Mesendoderm (in vitro differentiated cells): ENCODE data around the gene HSPA1A.
A peak's percentile ranks its signal among the peaks of the same experiment; 100 is the strongest.
"Not testable (repeated sequence)": the region's sequence is repeated elsewhere in the genome, so short reads cannot be mapped to it uniquely, and the experiment has no call there.

Source experiments
- DNase-seq: peaks from one replicate; pipeline ENCODE4 v3.0.0; 2013
- H2AK5ac ChIP-seq: 2 replicates; pipeline ENCODE4 v1.6.1; 2013; ENCODE audit warnings: low read length, inconsistent platforms
- H2BK120ac ChIP-seq: 2 replicates; pipeline ENCODE4 v1.6.1; 2013; ENCODE audit warnings: low read depth, mild to moderate bottlenecking, low read length, moderate library complexity, mixed read lengths
- H2BK15ac ChIP-seq: replicated peaks from 2 replicates; pipeline ENCODE4 v1.6.1; 2013; ENCODE audit warnings: low read depth, mild to moderate bottlenecking, moderate library complexity
- H2BK5ac ChIP-seq: 2 replicates; pipeline ENCODE4 v1.6.1; 2013; ENCODE audit warnings: low read length, inconsistent platforms
- H3K18ac ChIP-seq: 2 replicates; pipeline ENCODE4 v1.6.1; 2013; ENCODE audit warnings: mild to moderate bottlenecking, low read length, mixed read lengths
- H3K23ac ChIP-seq: one replicate; pipeline ENCODE4 v1.6.1; 2013; ENCODE audit warnings: low read length
- H3K27ac ChIP-seq: 2 replicates; pipeline ENCODE4 v1.5.1; 2013; ENCODE audit warnings: low read depth, mild to moderate bottlenecking, inconsistent platforms, low read length, moderate library complexity
- H3K27me3 ChIP-seq: 2 replicates; pipeline ENCODE4 v1.6.1; 2013; ENCODE audit warnings: low read length, control low read depth, mild to moderate bottlenecking, inconsistent platforms; ENCODE audit not compliant: insufficient read depth, poor library complexity
- H3K36me3 ChIP-seq: 2 replicates; pipeline ENCODE4 v1.6.1; 2013; ENCODE audit warnings: low read length, inconsistent platforms; ENCODE audit not compliant: control insufficient read depth, insufficient read depth
- H3K4ac ChIP-seq: one replicate; pipeline ENCODE4 v1.6.1; 2013; ENCODE audit warnings: low read depth, mild to moderate bottlenecking, low read length, moderate library complexity
- H3K4me1 ChIP-seq: 2 replicates; pipeline ENCODE4 v1.6.1; 2013; ENCODE audit warnings: low read depth, low read length, inconsistent platforms; ENCODE audit not compliant: control insufficient read depth
- H3K4me2 ChIP-seq: 2 replicates; pipeline ENCODE4 v1.6.1; 2013; ENCODE audit warnings: low read length
- H3K4me3 ChIP-seq: 2 replicates; pipeline ENCODE4 v1.5.1; 2013; ENCODE audit warnings: mild to moderate bottlenecking, low read length
- H3K56ac ChIP-seq: one replicate; pipeline ENCODE4 v1.6.1; 2013; ENCODE audit warnings: low read length
- H3K79me1 ChIP-seq: 2 replicates; pipeline ENCODE4 v1.6.1; 2013; ENCODE audit warnings: low read length, inconsistent platforms
- H3K79me2 ChIP-seq: 2 replicates; pipeline ENCODE4 v1.6.1; 2013; ENCODE audit warnings: mild to moderate bottlenecking, low read length; ENCODE audit not compliant: control insufficient read depth, insufficient read depth
- H3K9ac ChIP-seq: 2 replicates; pipeline ENCODE4 v1.6.1; 2013; ENCODE audit warnings: low read length, inconsistent platforms
- H4K5ac ChIP-seq: one replicate; pipeline ENCODE4 v1.6.1; 2013; ENCODE audit warnings: low read length
- H4K8ac ChIP-seq: one replicate; pipeline ENCODE4 v1.6.1; 2013; ENCODE audit warnings: low read depth, mild to moderate bottlenecking, control low read depth, low read length, moderate library complexity
- WGBS: extraction: QIAGEN DNeasy Blood & Tissue Kit; methylation state at CpG from one replicate; pipeline ENCODE4 v1.1.7; 2013; ENCODE audit warnings: low lambda C conversion rate, missing lambda C conversion rate; ENCODE audit not compliant: insufficient coverage; ENCODE audit errors: extremely low coverage; 5-methylcytosine and 5-hydroxymethylcytosine counted together

The HSPA1A gene

DNA sequence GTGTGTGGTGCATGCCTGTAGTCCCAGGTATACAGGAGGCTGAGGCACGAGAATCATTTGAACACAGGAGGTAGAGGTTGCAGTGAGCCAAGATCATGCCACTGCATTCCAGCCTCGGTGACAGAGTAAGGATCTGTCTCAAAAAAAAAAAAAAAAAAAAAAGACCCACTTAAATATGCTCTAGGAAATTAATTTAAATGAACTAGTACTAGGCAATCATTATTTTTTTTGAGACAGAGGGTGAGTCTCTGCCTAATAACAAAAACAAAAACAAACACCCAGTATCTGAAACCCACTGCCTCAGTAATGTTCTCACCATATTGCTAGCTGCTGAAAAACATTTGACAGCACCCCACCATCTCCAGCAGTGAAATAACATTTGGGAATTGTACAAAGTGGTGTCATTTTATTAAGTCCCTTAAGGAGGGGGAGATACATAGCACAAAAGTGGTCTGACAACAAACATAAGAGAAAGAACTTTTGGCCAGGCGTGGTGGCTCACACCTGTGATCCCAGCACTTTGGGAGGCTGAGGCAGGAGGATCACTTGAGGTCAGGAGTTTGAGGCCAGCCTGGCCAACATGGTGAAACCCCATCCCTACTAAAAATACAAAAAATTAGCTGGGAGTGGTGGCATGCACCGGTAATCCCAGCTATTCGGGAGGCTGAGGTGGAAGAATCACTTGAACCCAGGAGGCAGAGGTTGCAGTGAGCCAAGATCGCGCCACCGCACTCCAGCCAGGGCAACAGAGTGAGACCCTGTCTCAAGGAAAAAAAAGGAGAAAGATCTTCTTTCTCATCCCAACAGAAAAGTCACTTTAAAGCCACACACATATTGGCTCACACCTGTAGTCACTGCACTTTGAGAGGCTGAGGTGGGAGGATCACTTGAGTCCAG, 14.1 kb upstream of the HSPA1A start:
- H3K4ac ChIP-seq, H2AK5ac ChIP-seq, H2BK120ac ChIP-seq, H3K4me2 ChIP-seq, H3K79me1 ChIP-seq, H3K56ac ChIP-seq, H3K18ac ChIP-seq, H3K27ac ChIP-seq, H3K79me2 ChIP-seq, H3K27me3 ChIP-seq, H2BK15ac ChIP-seq, H4K8ac ChIP-seq, H3K23ac ChIP-seq, H3K4me3 ChIP-seq, DNase-seq, H2BK5ac ChIP-seq, H4K5ac ChIP-seq, H3K4me1 ChIP-seq, H3K9ac ChIP-seq, H3K36me3 ChIP-seq: not testable (repeated sequence)
- WGBS = no CpG with 5 or more reads among the region's 8 CpGs

DNA sequence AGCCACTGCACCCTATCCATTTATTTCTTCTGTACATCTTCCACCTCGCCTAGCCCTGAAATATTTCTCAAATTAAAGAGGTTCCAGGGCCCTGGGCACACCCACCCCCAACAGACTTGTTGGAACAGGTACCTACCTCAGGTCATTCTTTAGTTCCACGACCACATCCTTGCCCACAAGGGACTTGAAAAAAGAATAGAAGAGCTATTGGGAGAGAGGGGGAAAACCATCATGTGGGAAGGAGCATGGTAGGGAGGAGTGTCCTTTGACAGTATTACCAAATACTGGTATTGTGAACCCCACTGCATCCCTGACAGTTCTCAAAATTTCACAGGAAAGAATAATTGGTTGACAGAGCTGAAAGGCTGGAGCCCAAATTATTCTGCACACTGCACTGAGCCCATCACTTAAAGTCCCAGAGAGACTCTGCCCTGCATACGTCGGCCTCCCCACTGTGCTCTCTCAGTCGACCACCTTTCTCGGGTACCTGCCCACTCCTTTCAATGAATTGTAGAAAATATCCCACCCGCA, 9.3 kb upstream of the HSPA1A start:
- H2AK5ac ChIP-seq = peak overlapping the region; percentile 33
- no peak overlapping the region for H2BK5ac ChIP-seq
- no peaks in the 10 kb centered on the region for H3K27me3 ChIP-seq
- peaks cover 12% of the 10 kb centered on the region for H3K79me2 ChIP-seq
- H3K23ac ChIP-seq = no peak overlapping the region
- peak overlapping the region; percentile 72 for H3K27ac ChIP-seq
- no CpG with 5 or more reads among the region's 7 CpGs for WGBS
- no peak overlapping the region for H4K8ac ChIP-seq
- H2BK15ac ChIP-seq = no peak overlapping the region
- H3K4me2 ChIP-seq = peak overlapping the region; percentile 76
- H3K18ac ChIP-seq = peak overlapping the region; percentile 9
- H3K4me1 ChIP-seq = no peaks in the 10 kb centered on the region
- H3K36me3 ChIP-seq = no peaks in the 10 kb centered on the region
- H4K5ac ChIP-seq = no peak overlapping the region
- H3K56ac ChIP-seq = peak overlapping the region; percentile 99
- H2BK120ac ChIP-seq = peak overlapping the region; percentile 14
- DNase-seq = no peak
- H3K79me1 ChIP-seq = peaks cover 4% of the 10 kb centered on the region
- H3K4me3 ChIP-seq = peak overlapping the region; percentile 42
- H3K9ac ChIP-seq = peak overlapping the region; percentile 76
- H3K4ac ChIP-seq = peak overlapping the region; percentile 83

DNA sequence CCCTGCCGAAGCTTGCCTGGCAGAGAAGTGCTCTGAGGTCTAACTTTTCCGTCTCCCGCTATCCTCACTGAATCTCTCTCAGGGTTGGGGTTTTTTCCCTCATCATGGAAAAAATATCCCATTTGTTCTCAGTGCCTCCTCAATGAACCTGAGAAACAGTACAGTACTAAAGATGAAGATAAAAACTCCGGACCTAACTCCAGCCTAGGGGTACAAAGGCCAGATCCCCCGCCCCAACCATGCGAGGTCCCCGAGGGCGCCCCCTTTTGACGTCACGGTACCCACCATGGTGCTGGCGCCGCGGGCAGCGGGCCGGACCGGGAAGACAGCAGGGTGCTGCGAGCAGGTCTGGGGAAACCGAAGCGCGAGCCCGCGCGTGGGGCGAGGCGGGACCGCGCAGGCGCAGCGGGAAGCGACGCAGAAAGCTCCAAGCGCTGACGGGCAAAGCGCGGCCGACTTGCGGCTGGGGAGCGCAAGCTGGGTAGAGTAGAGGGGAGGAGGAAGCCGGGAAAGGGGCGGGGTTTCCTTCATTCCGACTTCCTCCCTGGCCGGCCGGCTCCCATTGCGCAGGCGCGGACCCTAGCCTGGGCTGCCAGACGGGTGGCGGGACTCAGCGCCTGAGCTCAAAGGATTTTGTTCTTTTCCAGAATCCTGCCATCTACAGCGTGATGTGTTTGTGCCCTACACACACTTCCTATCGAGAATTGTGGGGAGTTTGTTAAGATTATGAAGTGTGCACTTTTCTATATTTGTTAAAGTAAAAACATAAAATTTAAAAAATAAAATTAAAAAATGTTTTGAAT, 8.7 kb upstream of the HSPA1A start, which contains the start of gene LSM2:
TSS of gene LSM2 (minus strand) at position 497 of the 803 bp plus-strand sequence. CDS start at position 288, 209 bp downstream.
- peak within 1 kb of the TSS; percentile 76 for H3K9ac ChIP-seq
- peak within 1 kb of the TSS; percentile 42 for H3K4me3 ChIP-seq
- peak within 1 kb of the TSS; percentile 41 for H3K18ac ChIP-seq
- DNase-seq = peak; percentile 98
- H4K5ac ChIP-seq = no peak within 1 kb of the TSS
- peak within 1 kb of the TSS; percentile 76 for H3K4me2 ChIP-seq
- H3K4me1 ChIP-seq = no peaks in the 10 kb centered on the region
- H4K8ac ChIP-seq = no peak within 1 kb of the TSS
- no peak within 1 kb of the TSS for H2BK15ac ChIP-seq
- peaks cover 4% of the 10 kb centered on the region for H3K79me1 ChIP-seq
- peak within 1 kb of the TSS; percentile 33 for H2AK5ac ChIP-seq
- peak within 1 kb of the TSS; percentile 95 for H2BK5ac ChIP-seq
- H3K27me3 ChIP-seq = no peaks in the 10 kb centered on the region
- WGBS = no CpG with 5 or more reads among the region's 51 CpGs
- peak within 1 kb of the TSS; percentile 72 for H3K27ac ChIP-seq
- peak within 1 kb of the TSS; percentile 14 for H2BK120ac ChIP-seq
- peak within 1 kb of the TSS; percentile 83 for H3K4ac ChIP-seq
- H3K56ac ChIP-seq = peak within 1 kb of the TSS; percentile 99
- H3K79me2 ChIP-seq = peaks cover 12% of the 10 kb centered on the region
- no peak within 1 kb of the TSS for H3K23ac ChIP-seq
- H3K36me3 ChIP-seq = no peaks in the 10 kb centered on the region

- not testable (repeated sequence) for H3K23ac ChIP-seq, H3K36me3 ChIP-seq, H3K79me1 ChIP-seq, H2BK120ac ChIP-seq, H3K27ac ChIP-seq, H4K5ac ChIP-seq, H3K4me1 ChIP-seq, H2BK15ac ChIP-seq, H3K27me3 ChIP-seq, H3K9ac ChIP-seq, H3K18ac ChIP-seq, H2BK5ac ChIP-seq, H3K4ac ChIP-seq, H4K8ac ChIP-seq, H3K56ac ChIP-seq, H2AK5ac ChIP-seq, DNase-seq, H3K4me3 ChIP-seq, H3K4me2 ChIP-seq
- no CpG with 5 or more reads among the region's 10 CpGs for WGBS
- peaks cover 12% of the 10 kb centered on the region for H3K79me2 ChIP-seq
Observed at GRCh38 chr6:31808599-31808998, 6.7 kb upstream of the HSPA1A start.

GRCh38 chr6:31811645-31812044, 3.7 kb upstream of the HSPA1A start:
- no peak overlapping the region for H3K9ac ChIP-seq
- no peak overlapping the region for H3K18ac ChIP-seq
- H3K79me2 ChIP-seq = no peaks in the 10 kb centered on the region
- H2BK5ac ChIP-seq = no peak overlapping the region
- no peaks in the 10 kb centered on the region for H3K79me1 ChIP-seq
- H3K27me3 ChIP-seq = no peaks in the 10 kb centered on the region
- no peak overlapping the region for H4K5ac ChIP-seq
- no peak overlapping the region for H3K4ac ChIP-seq
- H3K4me1 ChIP-seq = peaks cover 2% of the 10 kb centered on the region
- no peak overlapping the region for H3K23ac ChIP-seq
- H2BK15ac ChIP-seq = no peak overlapping the region
- no peaks in the 10 kb centered on the region for H3K36me3 ChIP-seq
- no peak overlapping the region for H3K4me3 ChIP-seq
- no peak overlapping the region for H4K8ac ChIP-seq
- no CpG with 5 or more reads among the region's 12 CpGs for WGBS
- no peak overlapping the region for H3K56ac ChIP-seq
- H3K4me2 ChIP-seq = no peak overlapping the region
- no peak overlapping the region for H2AK5ac ChIP-seq
- no peak for DNase-seq
- no peak overlapping the region for H3K27ac ChIP-seq
- no peak overlapping the region for H2BK120ac ChIP-seq
